Activated CD4-positive, alpha-beta memory T cell treated with anti-CD3 and anti-CD28 coated beads, Interleukin-2, amount 10 ng/mL, durations not matched to agents 7 days and 5 days (primary cell): ENCODE measurements around the gene C11orf52. TPM values are rescaled to one million over a fixed set of nuclear protein-coding genes. Genes with fewer than 3 reads are reported as not detected.
A peak's percentile ranks its signal among the peaks of the same experiment; 100 is the strongest.

Experiments
- CTCF ChIA-PET: fragments of 350-600 bp; sonication (Branson Sonifier 250); formaldehyde crosslinking; loops from one replicate; lab custom pipeline; 2021; ENCODE audit warnings: antibody characterized with exemption, inconsistent platforms; lab: Charles Lee
- POLR2A ChIA-PET: fragments of 350-600 bp; sonication (Branson Sonifier 250); formaldehyde crosslinking; loops from one replicate; lab custom pipeline; 2021; ENCODE audit warnings: antibody characterized with exemption; lab: Charles Lee
- DNase-seq: peaks from one replicate; pipeline ENCODE4 v3.0.0-alpha.2; 2020
- H3K27ac Mint-ChIP-seq: one replicate; pipeline ENCODE4 v1.8.0; 2021; ENCODE audit warnings: mild to moderate bottlenecking, mixed read lengths
- H3K27me3 Mint-ChIP-seq: one replicate; pipeline ENCODE4 v1.8.0; 2021; ENCODE audit warnings: mixed read lengths
- H3K36me3 Mint-ChIP-seq: one replicate; pipeline ENCODE4 v1.8.0; 2021; ENCODE audit warnings: low read depth, mixed read lengths
- H3K4me1 Mint-ChIP-seq: one replicate; pipeline ENCODE4 v1.8.0; 2021; ENCODE audit warnings: mixed read lengths
- H3K4me3 Mint-ChIP-seq: one replicate; pipeline ENCODE4 v1.8.0; 2021; ENCODE audit warnings: mild to moderate bottlenecking, mixed read lengths
- H3K9me3 Mint-ChIP-seq: one replicate; pipeline ENCODE4 v1.8.0; 2021; ENCODE audit warnings: mixed read lengths
- total RNA-seq, 2 experiments: library from RNA; stranded (reverse); gene quantifications; one replicate each; pipeline ENCODE4 v1.2.3, GENCODE V29; 2021

Gene C11orf52
- total RNA-seq, 2 experiments from 2014 or later: not detected

DNA sequence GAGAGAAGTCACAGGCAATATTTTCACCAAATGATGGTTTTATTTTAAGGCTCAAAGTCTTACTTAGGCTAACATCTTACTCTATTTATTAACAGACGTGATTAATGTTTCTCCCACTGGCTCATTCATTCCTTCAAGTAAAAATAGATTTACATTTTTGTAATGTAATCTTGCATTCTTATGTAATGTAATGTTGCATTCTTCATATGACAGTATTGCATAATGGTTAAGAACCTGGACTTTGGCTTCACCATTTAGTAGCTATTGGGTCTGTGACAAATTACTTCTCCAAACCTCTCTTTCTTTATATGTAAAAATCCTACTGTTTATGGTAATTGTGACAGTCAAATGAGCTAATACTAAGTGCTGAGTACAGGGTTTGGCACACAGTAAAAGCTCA is 15.2 kb downstream of the C11orf52 start:
- no peak for DNase-seq
- Mint-ChIP-seq H3K4me3 (no peak overlapping the region), H3K27me3 (no peaks in the 10 kb centered on the region), H3K9me3 (no peaks in the 10 kb centered on the region), H3K36me3 (no peaks in the 10 kb centered on the region), H3K4me1 (peaks cover 39% of the 10 kb centered on the region), H3K27ac (no peak overlapping the region)
- ChIA-PET POLR2A (interaction anchor here (1.5 kb wide), 1 partner anchor 11 kb away, joined by 4 read pairs; no protein-coding TSS in a partner anchor), CTCF (interaction anchor here (0.6 to 8.8 kb wide), 7 partner anchors 9 to 1474 kb away, joined by 3 to 178 read pairs (median 3); no protein-coding TSS in a partner anchor)

DNA sequence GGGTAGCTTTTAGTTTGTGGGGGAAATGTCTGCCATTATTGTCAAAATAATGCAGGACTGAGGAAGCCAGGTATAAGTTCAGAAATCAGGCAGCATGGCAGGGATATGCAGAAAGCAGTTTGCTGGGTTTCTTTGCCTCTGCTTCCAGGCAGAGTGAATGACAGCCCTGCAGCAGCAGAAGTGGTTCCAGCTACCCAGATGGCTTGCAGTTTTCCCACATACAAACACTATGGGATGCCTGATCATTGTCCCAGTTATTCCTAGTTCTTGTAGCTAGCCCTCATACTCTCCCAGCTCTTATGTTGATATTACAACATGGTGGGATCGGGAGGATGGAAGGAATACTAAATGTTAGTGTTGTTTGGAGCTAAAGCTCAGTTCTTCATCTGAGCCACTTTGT is 15.6 kb downstream of the C11orf52 start:
- no peaks in the 10 kb centered on the region for H3K36me3 Mint-ChIP-seq
- H3K4me1 Mint-ChIP-seq: peaks cover 44% of the 10 kb centered on the region
- POLR2A ChIA-PET: interaction anchor here (1.5 kb wide), 2 partner anchors 10 to 152 kb away, joined by 3 to 4 read pairs; partner anchors contain the start of genes SDHD and TIMM8B
- CTCF ChIA-PET: interaction anchor here (0.6 to 8.8 kb wide), 5 partner anchors 38 to 350 kb away, joined by 3 to 178 read pairs (median 4); no protein-coding TSS in a partner anchor
- no peaks in the 10 kb centered on the region for H3K9me3 Mint-ChIP-seq
- H3K4me3 Mint-ChIP-seq: no peak overlapping the region
- H3K27me3 Mint-ChIP-seq: no peaks in the 10 kb centered on the region
- no peak for DNase-seq
- no peak overlapping the region for H3K27ac Mint-ChIP-seq

GRCh38 chr11:111935317-111936039 is 16.8 kb downstream of the C11orf52 start:
- Mint-ChIP-seq H3K27me3 (no peaks in the 10 kb centered on the region), H3K9me3 (no peaks in the 10 kb centered on the region), H3K4me3 (no peak overlapping the region), H3K36me3 (no peaks in the 10 kb centered on the region), H3K27ac (peak overlapping the region; percentile 40), H3K4me1 (peaks cover 45% of the 10 kb centered on the region)
- no peak for DNase-seq
- CTCF ChIA-PET: interaction anchor here (0.6 to 8.8 kb wide), 8 partner anchors 9 to 349 kb away, joined by 3 to 178 read pairs (median 4); partner anchors contain the start of gene ALG9
- POLR2A ChIA-PET: interaction anchor here (1.5 to 5.3 kb wide), 3 partner anchors 9 to 151 kb away, joined by 3 to 39 read pairs (median 11); partner anchors contain the start of genes SDHD and TIMM8B

DNA sequence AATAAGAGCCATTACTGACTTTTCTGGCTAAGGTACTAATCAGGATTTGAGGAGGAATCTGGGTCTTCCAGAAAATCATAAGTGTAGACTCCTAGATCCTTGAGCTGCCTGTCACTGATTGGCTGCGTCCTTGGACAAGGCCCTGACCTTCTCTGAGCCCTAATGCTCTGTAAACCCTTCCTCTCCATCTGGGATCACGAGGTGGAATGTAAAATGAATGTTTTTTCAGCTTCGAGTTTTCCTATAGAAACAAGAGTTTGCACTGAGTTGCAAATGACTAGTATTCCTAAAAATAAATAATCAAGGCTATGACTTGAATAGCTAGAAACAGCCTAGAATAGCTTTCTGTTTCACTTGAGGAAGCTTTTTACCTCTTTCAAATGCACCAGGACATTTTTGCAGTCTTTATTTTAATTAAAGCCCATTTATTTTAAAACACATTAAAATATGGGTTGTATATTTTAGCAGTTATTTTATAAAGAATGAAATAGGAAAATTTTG is 17.4 kb downstream of the C11orf52 start:
- Mint-ChIP-seq H3K4me1 (peaks cover 45% of the 10 kb centered on the region), H3K9me3 (no peaks in the 10 kb centered on the region)

DNA sequence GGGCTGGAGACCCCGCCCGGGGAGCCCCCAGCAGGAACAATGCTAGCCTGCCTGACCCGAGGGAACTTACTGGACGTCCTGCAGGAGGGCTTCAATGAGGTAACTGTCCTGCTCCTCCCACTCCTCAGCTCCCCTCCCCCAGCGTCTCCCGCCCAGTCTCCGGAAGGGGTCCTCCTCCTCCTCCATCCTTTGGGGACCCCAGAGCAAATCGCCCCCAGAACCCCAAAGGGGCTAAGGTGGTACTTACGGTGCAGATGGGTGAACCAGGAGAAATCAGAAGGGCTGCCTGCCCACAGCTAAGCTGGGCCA is 18.7 kb downstream of the C11orf52 start:
- peaks cover 45% of the 10 kb centered on the region for H3K4me1 Mint-ChIP-seq
- no peaks in the 10 kb centered on the region for H3K27me3 Mint-ChIP-seq
- peak overlapping the region; percentile 85 for H3K4me3 Mint-ChIP-seq
- CTCF ChIA-PET: interaction anchor here (2.0 to 3.3 kb wide), 3 partner anchors 11 to 44 kb away, joined by 7 to 21 read pairs (median 11); no protein-coding TSS in a partner anchor
- no peaks in the 10 kb centered on the region for H3K36me3 Mint-ChIP-seq
- DNase-seq: no peak
- H3K27ac Mint-ChIP-seq: peak overlapping the region; percentile 60
- POLR2A ChIA-PET: interaction anchor here (0.7 to 5.3 kb wide), 6 partner anchors 8 to 137 kb away, joined by 3 to 39 read pairs (median 4); partner anchors contain the start of gene DLAT
- no peaks in the 10 kb centered on the region for H3K9me3 Mint-ChIP-seq

More for the DNA sequence above, 17.4 kb downstream of the C11orf52 start:
- ChIA-PET CTCF (interaction anchor here (0.7 to 8.8 kb wide), 7 partner anchors 10 to 344 kb away, joined by 3 to 178 read pairs (median 4); partner anchors contain the start of gene ALG9), POLR2A (interaction anchor here (2.5 to 5.3 kb wide), 2 partner anchors 9 kb away, joined by 11 to 39 read pairs; no protein-coding TSS in a partner anchor)
- no peaks in the 10 kb centered on the region for H3K27me3 Mint-ChIP-seq
- peak overlapping the region; percentile 85 for H3K4me3 Mint-ChIP-seq
- H3K27ac Mint-ChIP-seq: no peak overlapping the region
- no peak for DNase-seq
- no peaks in the 10 kb centered on the region for H3K36me3 Mint-ChIP-seq

- CTCF ChIA-PET: interaction anchor here (1.3 to 3.3 kb wide), 6 partner anchors 11 to 343 kb away, joined by 5 to 21 read pairs (median 6); no protein-coding TSS in a partner anchor
- DNase-seq: no peak
- peaks cover 41% of the 10 kb centered on the region for H3K4me1 Mint-ChIP-seq
Observed at GRCh38 chr11:111937844-111938243, 19.1 kb downstream of the C11orf52 start.

GRCh38 chr11:111938687-111939160 is 20.0 kb downstream of the C11orf52 start:
- POLR2A ChIA-PET: interaction anchor here (0.7 to 5.3 kb wide), 8 partner anchors 11 to 148 kb away, joined by 3 to 39 read pairs (median 3); partner anchors contain the start of genes DLAT, SDHD and TIMM8B
- peaks cover 43% of the 10 kb centered on the region for H3K4me1 Mint-ChIP-seq
- peak overlapping the region; percentile 60 for H3K27ac Mint-ChIP-seq
- no peaks in the 10 kb centered on the region for H3K9me3 Mint-ChIP-seq
- peak; percentile 41 for DNase-seq
- H3K36me3 Mint-ChIP-seq: no peaks in the 10 kb centered on the region
- H3K27me3 Mint-ChIP-seq: no peaks in the 10 kb centered on the region
- H3K4me3 Mint-ChIP-seq: peak overlapping the region; percentile 85
- CTCF ChIA-PET: interaction anchor here (0.8 to 3.3 kb wide), 10 partner anchors 10 to 342 kb away, joined by 3 to 21 read pairs (median 6); partner anchors contain the start of gene ALG9

More at GRCh38 chr11:111937844-111938243, 19.1 kb downstream of the C11orf52 start:
- Mint-ChIP-seq H3K27me3 (no peaks in the 10 kb centered on the region), H3K36me3 (no peaks in the 10 kb centered on the region), H3K9me3 (no peaks in the 10 kb centered on the region), H3K4me3 (peak overlapping the region; percentile 85), H3K27ac (peak overlapping the region; percentile 60)
- POLR2A ChIA-PET: interaction anchor here (0.7 to 5.3 kb wide), 5 partner anchors 7 to 137 kb away, joined by 3 to 39 read pairs (median 6); partner anchors contain the start of gene DLAT

GRCh38 chr11:111939836-111940604 is 21.3 kb downstream of the C11orf52 start:
- peaks cover 54% of the 10 kb centered on the region for H3K4me1 Mint-ChIP-seq
- H3K27ac Mint-ChIP-seq: no peak overlapping the region
- no peaks in the 10 kb centered on the region for H3K27me3 Mint-ChIP-seq
- H3K4me3 Mint-ChIP-seq: no peak overlapping the region
- DNase-seq: no peak
- H3K9me3 Mint-ChIP-seq: no peaks in the 10 kb centered on the region
- POLR2A ChIA-PET: interaction anchor here (1.3 to 5.3 kb wide), 2 partner anchors 13 to 147 kb away, joined by 3 to 39 read pairs; partner anchors contain the start of genes SDHD and TIMM8B
- CTCF ChIA-PET: interaction anchor here (1.0 to 3.3 kb wide), 6 partner anchors 8 to 69 kb away, joined by 3 to 21 read pairs (median 7); partner anchors contain the start of gene ALG9
- H3K36me3 Mint-ChIP-seq: no peaks in the 10 kb centered on the region

DNA sequence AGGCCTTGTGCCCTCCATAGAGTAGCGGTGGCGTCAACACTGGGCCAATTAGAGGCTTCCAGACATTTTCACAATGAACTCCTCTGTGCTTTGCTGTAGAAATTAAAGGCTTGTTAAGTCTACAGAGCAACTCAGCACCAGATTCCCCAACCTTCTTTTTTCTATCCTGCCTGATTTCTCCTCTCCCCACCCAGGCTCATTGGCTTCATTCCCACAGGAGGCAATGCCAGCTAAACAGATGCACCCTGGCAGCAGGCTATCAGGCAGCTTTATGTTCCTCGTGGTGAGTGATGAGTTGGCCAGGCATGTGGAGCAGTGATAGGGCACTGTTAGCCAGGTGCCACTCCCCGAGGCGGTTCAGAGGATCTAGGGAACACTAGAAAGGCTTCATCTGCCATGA is 23.2 kb downstream of the C11orf52 start:
- no peak overlapping the region for H3K27ac Mint-ChIP-seq
- peaks cover 38% of the 10 kb centered on the region for H3K4me1 Mint-ChIP-seq
- CTCF ChIA-PET: interaction anchor here (1.0 to 3.4 kb wide), 2 partner anchors 13 to 40 kb away, joined by 3 to 18 read pairs; no protein-coding TSS in a partner anchor
- no peak overlapping the region for H3K4me3 Mint-ChIP-seq
- no peaks in the 10 kb centered on the region for H3K27me3 Mint-ChIP-seq
- H3K9me3 Mint-ChIP-seq: no peaks in the 10 kb centered on the region
- POLR2A ChIA-PET: no interaction called here
- DNase-seq: no peak
- H3K36me3 Mint-ChIP-seq: no peaks in the 10 kb centered on the region

GRCh38 chr11:111942829-111943228 is 24.1 kb downstream of the C11orf52 start:
- H3K27ac Mint-ChIP-seq: no peak overlapping the region
- ChIA-PET CTCF (interaction anchor here (0.7 to 3.4 kb wide), 4 partner anchors 9 to 259 kb away, joined by 3 to 20 read pairs (median 10); no protein-coding TSS in a partner anchor), POLR2A (no interaction called here)
- H3K4me3 Mint-ChIP-seq: no peak overlapping the region
- H3K4me1 Mint-ChIP-seq: peaks cover 34% of the 10 kb centered on the region
- no peaks in the 10 kb centered on the region for H3K27me3 Mint-ChIP-seq
- DNase-seq: no peak
- no peaks in the 10 kb centered on the region for H3K36me3 Mint-ChIP-seq
- H3K9me3 Mint-ChIP-seq: no peaks in the 10 kb centered on the region

- H3K4me1 Mint-ChIP-seq: peaks cover 21% of the 10 kb centered on the region
- POLR2A ChIA-PET: interaction anchor here (0.6 to 2.2 kb wide), 6 partner anchors 8 to 80 kb away, joined by 3 to 11 read pairs (median 4); partner anchors contain the start of gene DIXDC1
Observed at GRCh38 chr11:111944139-111944538, 25.4 kb downstream of the C11orf52 start.

More at GRCh38 chr11:111944139-111944538, 25.4 kb downstream of the C11orf52 start:
- Mint-ChIP-seq H3K27me3 (no peaks in the 10 kb centered on the region), H3K36me3 (peaks cover 2% of the 10 kb centered on the region), H3K4me3 (no peak overlapping the region), H3K9me3 (no peaks in the 10 kb centered on the region), H3K27ac (peak overlapping the region; percentile 69)
- CTCF ChIA-PET: interaction anchor here (0.7 to 3.4 kb wide), 6 partner anchors 9 to 38 kb away, joined by 3 to 20 read pairs (median 6); no protein-coding TSS in a partner anchor
- no peak for DNase-seq
